MV-4-11 (cell line): ENCODE data around the gene NOX3.
"Not testable (repeated sequence)": the region's sequence is repeated elsewhere in the genome, so short reads cannot be mapped to it uniquely, and the experiment has no call there.

Experiments used
- DNase-seq: peaks from one replicate; lab custom pipeline; 2025; lab: John Stamatoyannopoulos, UW

Gene NOX3

DNA sequence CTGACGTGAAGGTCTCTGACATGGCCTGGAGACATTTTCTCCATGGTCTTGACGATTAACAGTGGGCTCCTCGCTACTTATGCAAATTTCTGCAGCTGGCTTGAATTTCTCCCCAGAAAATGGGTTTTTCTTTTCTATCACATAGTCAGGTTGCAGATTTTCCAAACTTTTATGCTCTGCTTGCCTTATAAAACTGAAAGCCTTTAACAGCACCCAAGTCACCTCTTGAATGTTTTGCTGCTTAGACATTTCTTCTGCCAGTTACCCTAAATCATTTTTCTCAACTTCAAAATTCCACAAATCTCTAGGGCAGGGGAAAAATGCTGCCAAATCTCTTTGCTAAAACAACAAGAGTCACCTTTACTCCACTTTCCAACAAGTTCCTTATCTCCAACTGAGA, 12.9 kb upstream of the NOX3 start:
- DNase-seq: not testable (repeated sequence)

DNA sequence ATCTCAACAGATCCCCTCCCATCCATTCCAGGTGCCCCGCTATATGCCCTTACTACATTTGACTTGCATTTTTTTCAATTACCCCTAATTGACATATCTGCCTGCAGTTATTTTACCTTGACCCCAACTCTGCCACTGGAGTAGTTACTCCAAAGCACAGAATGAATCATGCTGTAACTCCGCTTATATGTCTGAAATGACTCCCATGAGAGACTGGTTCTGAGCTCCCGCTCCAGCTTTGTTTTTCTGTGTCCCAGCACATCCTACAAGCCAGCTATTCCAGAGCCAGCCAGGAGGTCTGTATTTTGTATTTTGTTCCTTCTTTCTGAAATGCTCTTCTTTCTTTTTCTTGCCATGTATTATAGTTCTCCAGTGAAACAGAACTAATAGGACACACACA, 10.9 kb upstream of the NOX3 start:
- DNase-seq: no peak

DNA sequence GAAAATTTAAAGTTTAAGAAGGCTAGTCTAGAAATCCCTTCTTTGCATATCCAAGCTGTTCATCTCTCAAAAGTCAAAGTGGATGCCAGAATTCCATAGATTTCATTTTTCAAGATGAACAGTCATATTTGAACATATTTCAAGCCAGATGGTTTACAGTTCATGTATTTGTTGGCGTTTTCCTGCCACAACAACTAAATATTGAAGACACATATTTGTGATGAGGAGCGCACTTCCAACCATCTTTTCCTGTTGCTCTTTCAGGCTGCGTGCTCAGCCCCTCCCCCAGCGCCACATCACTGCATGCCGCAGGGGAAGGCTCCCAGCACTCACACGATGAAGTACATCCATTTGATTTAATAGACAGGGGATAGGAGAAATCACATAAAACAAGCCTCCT, 5.9 kb upstream of the NOX3 start:
- DNase-seq: no peak

DNA sequence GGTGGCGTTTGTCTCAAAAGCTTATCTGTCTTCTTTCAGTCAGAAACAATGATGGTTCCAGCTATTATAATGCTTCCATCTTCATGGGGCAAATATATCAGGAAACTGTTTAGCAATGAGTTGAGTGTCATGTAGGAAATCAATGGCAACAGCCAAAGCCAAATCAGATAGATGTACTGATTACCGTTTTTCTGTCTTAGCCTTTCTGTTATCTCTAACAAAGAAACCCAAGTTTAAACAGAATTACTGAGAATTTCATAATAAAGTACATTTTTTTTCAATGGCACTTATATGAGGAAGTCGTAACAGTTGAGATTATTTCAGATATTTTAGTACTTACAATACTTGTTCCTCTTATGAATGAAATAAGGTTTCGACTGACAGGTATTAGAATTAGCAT, 1.2 kb downstream of the NOX3 start:
- peak; percentile 7 for DNase-seq

GRCh38 chr6:155454008-155454407, 1.6 kb downstream of the NOX3 start:
- DNase-seq: no peak

- DNase-seq: no peak
Measured at GRCh38 chr6:155452576-155452975, 3.1 kb downstream of the NOX3 start.

- not testable (repeated sequence) for DNase-seq
Measured at GRCh38 chr6:155451530-155451929, 4.1 kb downstream of the NOX3 start.

DNA sequence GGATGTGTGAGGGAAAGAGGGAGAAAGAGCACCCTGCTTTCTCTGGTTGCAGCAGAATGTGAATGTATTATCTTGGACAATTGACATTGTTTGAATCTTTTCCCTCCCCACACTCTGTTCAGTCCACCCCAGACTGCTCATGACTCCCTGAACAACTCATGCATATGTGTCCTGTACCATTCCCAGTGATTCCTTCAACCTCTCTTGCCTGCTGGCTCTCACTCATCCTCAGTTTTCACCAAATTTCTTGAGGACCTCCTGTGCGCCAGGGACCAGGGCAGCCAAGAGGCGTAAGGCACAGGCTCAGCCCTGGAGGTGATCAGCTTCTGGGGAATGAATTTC, 5.4 kb downstream of the NOX3 start:
- DNase-seq: no peak

- no peak for DNase-seq
Measured at GRCh38 chr6:155449450-155450239, 6.0 kb downstream of the NOX3 start.

DNA sequence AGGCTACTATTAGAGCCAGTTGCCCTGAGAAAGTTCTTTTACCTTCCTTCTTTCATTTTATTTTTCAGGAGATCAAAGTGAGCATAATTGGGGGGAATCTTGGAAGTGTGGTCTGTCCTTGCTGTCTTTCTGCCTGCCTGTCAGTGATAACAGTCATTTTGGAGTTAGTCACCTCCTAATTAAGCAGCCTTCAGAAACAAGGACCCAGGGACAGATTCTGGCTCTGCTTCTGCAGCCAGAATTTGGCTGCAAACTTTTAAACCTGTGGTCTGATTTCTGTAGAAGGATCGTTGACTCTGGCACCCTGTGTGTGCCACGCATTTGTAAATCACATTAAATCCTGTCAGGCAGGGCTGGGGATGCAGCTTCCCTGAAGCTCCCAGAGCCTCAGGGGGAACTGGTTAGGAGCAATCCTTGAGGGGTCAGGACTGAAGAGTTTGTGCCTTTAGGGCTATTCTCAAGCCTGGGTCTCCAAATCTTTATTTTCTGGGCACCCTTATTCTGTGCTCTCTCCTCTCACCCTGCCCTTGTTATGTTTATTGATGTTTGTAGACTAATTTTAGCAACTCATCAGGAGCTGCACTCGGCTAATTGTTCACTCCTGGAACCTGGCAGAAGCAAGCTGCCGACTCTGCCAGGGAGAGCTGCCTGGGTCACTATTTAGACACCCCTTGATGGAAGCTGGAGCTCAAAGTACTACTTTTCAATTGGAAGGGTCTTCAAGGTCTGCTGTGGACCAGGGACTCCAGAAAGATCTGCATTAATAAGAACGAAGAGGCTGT, 6.8 kb downstream of the NOX3 start:
- DNase-seq: no peak

DNA sequence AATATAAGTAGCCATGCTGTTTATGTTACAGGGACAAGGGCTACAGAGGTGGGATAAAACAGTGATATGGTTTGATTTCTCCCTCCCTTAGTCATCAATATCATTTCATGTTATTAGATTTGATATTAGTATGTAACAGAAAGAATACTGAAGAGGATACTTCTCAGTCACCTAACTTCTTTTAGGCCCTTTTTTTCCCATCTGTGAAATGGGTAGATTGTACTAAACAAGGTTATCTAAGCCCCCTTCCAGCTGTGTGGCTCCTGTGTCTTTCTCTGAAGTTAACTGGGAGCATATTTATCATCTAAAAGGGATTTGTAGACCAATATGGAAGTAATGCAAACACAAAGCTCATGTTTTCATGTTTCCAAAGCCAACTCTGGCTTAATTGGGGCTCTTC, 7.7 kb downstream of the NOX3 start:
- DNase-seq: no peak

DNA sequence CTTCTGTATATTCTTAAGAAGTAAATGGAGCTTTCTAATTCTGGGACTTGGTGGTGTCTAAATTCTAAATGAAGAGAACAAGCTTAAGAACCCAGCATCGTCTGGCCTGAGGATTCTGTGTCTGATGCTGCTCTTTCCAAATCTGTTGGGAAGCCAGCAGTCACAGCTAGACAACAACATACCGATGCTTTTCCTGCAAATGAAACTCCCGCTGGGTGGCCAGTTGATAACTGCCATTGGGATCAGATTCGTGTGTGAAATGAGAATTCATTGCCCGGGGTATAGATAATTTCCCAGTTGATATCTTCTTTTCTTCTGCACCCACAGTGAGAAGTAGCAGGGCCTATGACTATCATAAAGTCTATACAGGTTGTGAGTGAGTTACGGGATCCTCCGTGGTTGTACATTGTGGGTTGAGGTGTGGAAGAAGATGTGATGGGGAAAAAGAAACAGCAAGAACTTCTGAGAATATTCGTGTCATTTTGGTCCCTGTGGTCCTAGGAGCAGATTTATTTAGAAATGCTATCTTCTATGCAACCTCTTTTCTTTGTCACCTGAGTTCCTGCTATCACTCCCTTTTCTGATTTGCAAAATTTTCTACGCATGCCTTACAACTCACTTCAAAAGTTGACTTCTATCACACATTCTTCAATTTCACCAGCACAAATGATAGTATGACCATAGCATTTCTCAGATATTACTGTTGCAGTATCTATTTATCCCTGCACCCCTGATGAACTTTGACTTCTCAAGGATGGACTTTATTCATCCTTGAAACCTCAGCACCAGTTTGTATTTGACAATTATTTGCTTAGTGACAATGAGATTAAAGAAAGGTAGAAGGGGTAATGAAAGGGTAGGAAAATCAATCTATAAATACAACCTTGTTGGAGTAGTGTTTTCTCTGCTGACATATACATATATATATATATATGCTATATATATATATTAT, 10.4 kb downstream of the NOX3 start:
- no peak for DNase-seq

DNA sequence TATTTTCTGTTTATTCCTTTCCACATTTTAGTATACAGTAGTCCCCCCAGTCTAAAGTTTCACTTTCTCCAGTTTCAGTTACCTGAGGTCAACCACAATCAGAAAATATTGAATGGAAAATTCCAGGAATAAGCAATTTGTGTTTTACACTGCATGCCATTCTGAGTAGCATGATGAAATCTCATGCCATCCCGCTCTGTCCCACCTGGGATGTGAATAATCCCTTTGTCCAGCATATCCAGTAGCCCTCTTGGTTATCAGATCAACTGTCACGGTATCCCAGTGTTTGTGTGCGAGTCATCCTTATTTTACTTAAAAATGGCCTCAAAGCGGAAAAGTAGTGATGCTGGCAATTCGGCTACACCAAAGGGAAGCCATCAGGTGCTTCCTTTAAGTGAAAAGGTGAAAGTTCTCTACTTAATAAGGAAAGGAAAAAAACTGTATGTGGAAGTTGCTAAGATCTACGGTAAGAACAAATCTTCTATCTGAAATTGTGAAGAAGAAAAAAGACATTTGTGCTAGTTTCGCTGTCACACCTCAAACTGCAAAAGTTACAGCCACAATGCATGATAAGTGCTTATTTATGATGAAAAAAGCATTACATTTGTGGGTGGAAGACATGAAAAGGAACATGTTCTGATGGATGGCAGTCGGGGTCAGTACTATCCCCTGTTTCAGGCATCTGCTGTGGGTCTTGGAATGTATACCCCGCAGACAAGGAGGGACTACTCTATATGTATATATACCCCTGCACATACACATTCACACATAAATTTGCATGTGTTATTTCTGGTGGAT, 11.3 kb downstream of the NOX3 start:
- DNase-seq: no peak

- no peak for DNase-seq
Measured at GRCh38 chr6:155443168-155443567, 12.5 kb downstream of the NOX3 start.

- no peak for DNase-seq
Measured at GRCh38 chr6:155442562-155442961, 13.1 kb downstream of the NOX3 start.

DNA sequence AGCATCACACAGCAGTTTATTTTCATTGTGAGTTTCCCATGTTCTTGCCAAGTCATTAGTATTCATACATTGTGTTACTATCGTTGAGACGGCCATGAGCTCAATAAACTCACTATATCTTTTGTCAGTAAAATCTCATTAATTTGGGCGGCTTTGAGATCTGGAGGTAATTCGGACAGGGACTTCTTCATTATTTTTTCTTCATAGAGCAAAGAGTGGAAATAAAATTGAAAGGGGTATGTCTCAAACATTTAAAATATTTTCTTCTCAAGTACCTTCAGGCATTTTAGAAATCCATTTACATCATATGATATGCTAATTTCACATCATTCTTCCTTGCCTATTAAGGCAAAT, 14.6 kb downstream of the NOX3 start:
- no peak for DNase-seq

DNA sequence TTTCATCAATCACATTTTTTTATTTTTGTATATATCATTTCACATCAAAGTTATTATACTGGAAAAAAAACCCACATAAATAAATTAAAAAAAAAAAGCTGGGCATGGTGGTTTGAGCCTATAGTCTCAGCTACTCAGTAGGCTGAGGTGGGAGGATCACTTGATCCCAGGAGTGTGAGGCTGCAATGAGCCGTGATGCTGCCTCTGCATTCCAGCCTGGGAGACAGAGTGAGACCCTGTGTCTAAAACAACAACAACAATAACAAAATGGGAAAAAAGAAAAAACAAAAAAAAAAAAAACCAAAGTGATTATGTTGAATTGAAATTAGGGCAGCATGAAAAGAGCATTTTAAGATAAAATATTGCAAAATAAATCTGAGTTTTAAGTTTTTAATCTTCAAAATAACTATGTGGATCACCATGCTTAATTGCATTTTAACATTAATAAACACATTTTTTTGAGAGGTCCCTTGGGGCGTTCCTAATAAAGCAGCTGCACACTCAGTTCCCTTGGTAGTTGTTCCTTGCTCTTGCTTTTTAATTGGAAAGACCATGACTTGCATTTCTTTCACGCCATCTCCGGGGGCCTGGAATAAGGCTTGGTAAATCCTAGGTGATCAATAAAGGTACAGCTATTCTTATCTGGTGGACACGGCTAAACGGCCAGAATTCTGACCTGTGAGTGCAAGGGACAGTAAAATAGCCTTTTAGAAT, 15.1 kb downstream of the NOX3 start:
- no peak for DNase-seq

DNA sequence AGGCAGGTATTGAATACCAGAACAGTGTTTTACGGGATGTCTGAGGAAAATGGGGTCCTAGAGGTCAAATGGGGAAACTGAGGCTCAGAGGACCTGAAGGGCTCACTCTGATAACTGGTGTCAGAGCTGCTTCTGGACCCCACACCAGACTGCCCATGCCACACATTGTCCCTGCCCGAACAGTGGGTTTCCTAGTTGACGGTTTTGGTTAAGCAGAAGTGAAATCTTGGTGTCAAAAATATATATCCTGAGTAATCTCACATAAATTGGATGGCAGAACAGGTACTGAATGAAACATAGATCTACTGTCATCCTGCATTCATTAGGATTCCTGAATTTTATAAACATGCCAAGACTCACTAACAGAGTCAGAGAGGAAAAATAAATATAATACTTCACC, 16.3 kb downstream of the NOX3 start:
- DNase-seq: peak; percentile 43

- DNase-seq: no peak
Measured at GRCh38 chr6:155436981-155437749, 18.5 kb downstream of the NOX3 start.

DNA sequence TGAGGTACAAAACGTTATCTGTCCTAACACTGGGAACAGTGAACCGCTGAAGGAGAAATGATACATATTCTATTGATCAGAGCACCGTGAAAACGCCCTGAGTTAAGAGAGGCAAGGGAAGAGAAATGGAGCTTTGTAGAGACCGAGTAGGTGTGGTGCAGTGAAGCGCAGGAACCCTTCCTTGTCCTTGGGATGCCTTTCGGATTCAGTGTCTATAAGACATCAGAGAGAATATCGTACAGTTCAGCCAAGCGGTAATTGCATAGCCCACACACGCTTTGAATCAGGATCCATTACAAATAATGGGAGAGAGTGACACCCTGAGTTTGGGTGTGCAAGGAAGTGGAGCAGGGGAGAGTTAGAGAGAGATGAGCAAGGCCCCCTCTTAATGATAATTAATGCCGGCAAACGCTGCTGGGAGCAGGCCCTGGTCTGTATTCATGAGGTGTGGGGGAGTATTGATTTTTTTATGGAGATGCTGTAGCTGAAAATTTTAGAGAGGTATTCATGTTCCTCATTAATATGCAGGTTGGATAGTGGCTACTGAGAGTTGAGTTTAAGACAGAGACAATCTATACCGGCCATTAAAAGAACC, 20.7 kb downstream of the NOX3 start:
- no peak for DNase-seq
